Measurements from ENCODE around the gene PDZRN3. TPM values are rescaled to one million over a fixed set of nuclear protein-coding genes. Genes with fewer than 3 reads are reported as not detected.
A peak's percentile ranks its signal among the peaks of the same experiment; 100 is the strongest.

The PDZRN3 gene
- total RNA-seq: 10 to 100 TPM; 20.0 to 33.5 TPM
- 10 to 100 TPM; 60.3 to 88.6 (median 66.9) TPM for polyA plus RNA-seq (ENCODE audit: insufficient read length in 6 of 6)
- long read RNA-seq, donor 1, full-length matches to known transcripts: 14 of 14 reads
- long read RNA-seq, donor 1, partial matches to known transcripts: 0 of 14 reads
- long read RNA-seq, donor 1, other reads (novel, unspliced or antisense): 0 of 14 reads
- long read RNA-seq, donor 2, full-length matches to known transcripts: 8 of 8 reads
- long read RNA-seq, donor 2, partial matches to known transcripts: 0 of 8 reads
- long read RNA-seq, donor 2, other reads (novel, unspliced or antisense): 0 of 8 reads
- long read RNA-seq, donor 3, full-length matches to known transcripts: 16 of 16 reads
- long read RNA-seq, donor 3, partial matches to known transcripts: 0 of 16 reads
- long read RNA-seq, donor 3, other reads (novel, unspliced or antisense): 0 of 16 reads
- long read RNA-seq, donor 4, partial matches to known transcripts: 1 of 2 reads
- long read RNA-seq, donor 4, other reads (novel, unspliced or antisense): 1 of 2 reads
- long read RNA-seq, donor 5, full-length matches to known transcripts: 11 of 11 reads
- long read RNA-seq, donor 5, partial matches to known transcripts: 0 of 11 reads
- long read RNA-seq, donor 5, other reads (novel, unspliced or antisense): 0 of 11 reads
- long read RNA-seq, donor 6, full-length matches to known transcripts: 7 of 7 reads
- long read RNA-seq, donor 6, partial matches to known transcripts: 0 of 7 reads
- long read RNA-seq, donor 6, other reads (novel, unspliced or antisense): 0 of 7 reads
- long read RNA-seq, donor 7, full-length matches to known transcripts: 3 of 3 reads
- long read RNA-seq, donor 7, partial matches to known transcripts: 0 of 3 reads
- long read RNA-seq, donor 7, other reads (novel, unspliced or antisense): 0 of 3 reads
- long read RNA-seq, donor 8, full-length matches to known transcripts: 14 of 14 reads
- long read RNA-seq, donor 8, partial matches to known transcripts: 0 of 14 reads
- long read RNA-seq, donor 8, other reads (novel, unspliced or antisense): 0 of 14 reads
- long read RNA-seq, donor 9: 0 reads
- long read RNA-seq, donor 10, partial matches to known transcripts: 0 of 1 reads
- long read RNA-seq, donor 10, other reads (novel, unspliced or antisense): 1 of 1 reads
- long read RNA-seq, donor 11, partial matches to known transcripts: 0 of 1 reads
- long read RNA-seq, donor 11, other reads (novel, unspliced or antisense): 0 of 1 reads
- long read RNA-seq, donor 12, full-length matches to known transcripts: 7 of 15 reads
- long read RNA-seq, donor 12, partial matches to known transcripts: 8 of 15 reads
- long read RNA-seq, donor 12, other reads (novel, unspliced or antisense): 0 of 15 reads

DNA sequence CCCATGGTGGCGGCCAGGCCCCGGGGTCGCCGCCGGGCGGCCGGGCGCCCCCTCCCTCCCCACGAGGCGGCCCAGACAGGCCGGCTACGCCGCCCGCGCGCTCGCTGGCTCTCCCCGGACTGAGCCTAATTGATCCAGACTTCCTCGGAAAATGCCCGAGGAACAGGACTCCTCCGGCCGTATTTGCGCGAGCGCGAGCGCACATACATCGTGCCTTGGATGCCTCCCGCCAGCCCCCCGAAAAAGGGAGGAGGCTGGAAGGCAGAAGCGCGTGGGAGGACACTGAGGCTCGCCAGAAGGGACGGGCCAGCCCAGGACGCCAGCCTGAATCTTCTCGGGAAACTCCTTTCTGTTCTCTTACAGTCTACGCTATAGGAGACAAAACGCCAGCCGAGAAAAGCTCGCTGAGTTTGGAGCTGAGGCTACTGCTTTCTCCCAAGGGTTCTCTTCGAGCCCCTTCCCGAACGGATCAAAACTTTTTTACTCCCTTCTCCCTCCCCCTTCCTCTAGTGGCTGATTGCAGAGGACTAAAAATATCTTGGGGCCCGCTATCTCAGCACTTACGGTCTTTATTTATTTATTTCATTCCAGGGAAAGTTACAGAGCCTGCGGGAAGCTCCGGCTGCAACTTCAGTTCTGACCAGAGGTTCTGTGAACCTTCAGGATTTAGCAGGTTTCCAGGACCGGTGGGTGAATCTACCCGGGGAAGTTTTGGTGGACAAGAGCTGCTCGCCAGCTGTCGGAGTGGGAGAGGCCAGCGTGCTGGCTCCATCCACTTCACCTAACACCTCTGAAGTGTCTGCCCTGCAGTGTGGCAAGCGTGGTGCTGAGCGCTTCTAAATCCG lies at the start of gene PDZRN3:
Gene PDZRN3 (minus strand): TSS at position 121 of the 845 bp plus-strand sequence.
- intact Hi-C loops (cut with DNase I): no loop called here
- DNase-seq (peak in 3 of 4 donors; percentile 64 to 88 (median 84)), ATAC-seq (peak; percentile 81)
- H3K27ac ChIP-seq: peak within 1 kb of the TSS; percentile 72 to 78
- H3K4me3 ChIP-seq: peak within 1 kb of the TSS; percentile 30 to 31
- no peaks in the 10 kb centered on the region for H3K36me3 ChIP-seq
- H3K4me1 ChIP-seq: no peaks in the 10 kb centered on the region
- TF ChIP-seq, protein P1, sequence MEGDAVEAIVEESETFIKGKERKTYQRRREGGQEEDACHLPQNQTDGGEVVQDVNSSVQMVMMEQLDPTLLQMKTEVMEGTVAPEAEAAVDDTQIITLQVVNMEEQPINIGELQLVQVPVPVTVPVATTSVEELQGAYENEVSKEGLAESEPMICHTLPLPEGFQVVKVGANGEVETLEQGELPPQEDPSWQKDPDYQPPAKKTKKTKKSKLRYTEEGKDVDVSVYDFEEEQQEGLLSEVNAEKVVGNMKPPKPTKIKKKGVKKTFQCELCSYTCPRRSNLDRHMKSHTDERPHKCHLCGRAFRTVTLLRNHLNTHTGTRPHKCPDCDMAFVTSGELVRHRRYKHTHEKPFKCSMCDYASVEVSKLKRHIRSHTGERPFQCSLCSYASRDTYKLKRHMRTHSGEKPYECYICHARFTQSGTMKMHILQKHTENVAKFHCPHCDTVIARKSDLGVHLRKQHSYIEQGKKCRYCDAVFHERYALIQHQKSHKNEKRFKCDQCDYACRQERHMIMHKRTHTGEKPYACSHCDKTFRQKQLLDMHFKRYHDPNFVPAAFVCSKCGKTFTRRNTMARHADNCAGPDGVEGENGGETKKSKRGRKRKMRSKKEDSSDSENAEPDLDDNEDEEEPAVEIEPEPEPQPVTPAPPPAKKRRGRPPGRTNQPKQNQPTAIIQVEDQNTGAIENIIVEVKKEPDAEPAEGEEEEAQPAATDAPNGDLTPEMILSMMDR (IDR thresholded peaks at IDR 0.05): no peak
- H3K9me3 ChIP-seq: no peaks in the 10 kb centered on the region
- peaks cover 5 to 59% of the 10 kb centered on the region in 2 donors for H3K27me3 ChIP-seq

DNA sequence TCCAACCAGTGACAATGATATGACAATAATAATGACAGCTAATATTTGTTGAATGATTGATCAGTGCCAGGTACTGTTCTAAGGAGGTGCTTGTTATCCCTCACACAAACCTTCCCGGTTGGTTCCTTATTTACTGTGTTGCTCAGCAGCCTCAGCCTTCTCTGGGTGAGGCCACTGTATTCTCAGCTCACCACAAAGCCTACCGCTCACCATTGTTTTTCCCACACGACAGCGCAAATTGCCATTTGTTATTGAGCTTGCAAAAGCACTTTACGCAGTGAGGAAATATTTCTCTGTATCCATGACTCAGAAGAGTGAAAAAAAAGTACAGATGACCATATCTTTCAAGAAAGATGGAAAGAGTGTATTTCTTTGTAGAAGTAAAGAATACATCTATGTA lies 49.5 kb upstream of the PDZRN3 start:
- Histone ChIP-seq H3K4me1 (no peaks in the 10 kb centered on the region), H3K27me3 (no peaks in the 10 kb centered on the region), H3K27ac (no peak overlapping the region), H3K4me3 (no peak overlapping the region), H3K36me3 (no peaks in the 10 kb centered on the region), H3K9me3 (no peaks in the 10 kb centered on the region)
- TF ChIP-seq, protein P1 (IDR thresholded peaks at IDR 0.05): no peak
- DNase-seq (no peak), ATAC-seq (no peak)
- intact Hi-C loops (cut with DNase I): no loop called here

GRCh38 chr3:73669260-73669659 lies 44.5 kb upstream of the PDZRN3 start:
- Histone ChIP-seq H3K4me3 (no peak overlapping the region), H3K36me3 (no peaks in the 10 kb centered on the region), H3K27me3 (no peaks in the 10 kb centered on the region), H3K9me3 (no peaks in the 10 kb centered on the region), H3K4me1 (no peaks in the 10 kb centered on the region), H3K27ac (no peak overlapping the region)
- peak; percentile 50 for ATAC-seq
- intact Hi-C loops (cut with DNase I): no loop called here
- no peak for DNase-seq
- TF ChIP-seq, protein P1 (IDR thresholded peaks at IDR 0.05): no peak

- intact Hi-C loops (cut with DNase I): no loop called here
- no peak for ATAC-seq
- TF ChIP-seq, protein P1 (IDR thresholded peaks at IDR 0.05): no peak
- H3K9me3 ChIP-seq: no peaks in the 10 kb centered on the region
- no peaks in the 10 kb centered on the region for H3K27me3 ChIP-seq
- DNase-seq: no peak
- H3K4me1 ChIP-seq: no peaks in the 10 kb centered on the region
- H3K27ac ChIP-seq: no peak overlapping the region
- no peaks in the 10 kb centered on the region for H3K36me3 ChIP-seq
- no peak overlapping the region for H3K4me3 ChIP-seq
Observed at GRCh38 chr3:73668391-73668790, 43.6 kb upstream of the PDZRN3 start.

All from left lung (tissue), 14 donors.